SK-N-MC (cell line): ENCODE results near the gene SREBF1.

Experiments used
- DNase-seq: peaks from one replicate; pipeline ENCODE4 v3.0.0-alpha.2; 2011; ENCODE audit warnings: low read depth, low spot score
- H3K27ac ChIP-seq: fragments of 200-600 bp; sonication (generic); 2 replicates; pipeline ENCODE4 v1.5.1; 2016; ENCODE audit warnings: mixed run types
- H3K36me3 ChIP-seq: fragments of 200-600 bp; sonication (generic); 2 replicates; pipeline ENCODE4 v1.6.1; 2017; ENCODE audit warnings: antibody characterized with exemption, low read length, mixed read lengths; ENCODE audit not compliant: insufficient read depth
- H3K4me3 ChIP-seq: fragments of 200-600 bp; sonication (generic); 2 replicates; pipeline ENCODE4 v1.5.1; 2016
- H3K9ac ChIP-seq: fragments of 200-600 bp; sonication (generic); 2 replicates; pipeline ENCODE4 v1.8.0; 2017; ENCODE audit warnings: mixed run types, mixed read lengths; ENCODE audit not compliant: insufficient read length
- H3K9me3 ChIP-seq: fragments of 200-600 bp; sonication (generic); 2 replicates; pipeline ENCODE4 v1.6.1; 2017; ENCODE audit warnings: low read depth, mild to moderate bottlenecking, antibody characterized with exemption, low read length, moderate library complexity, mixed read lengths
- EZH2 ChIP-seq: fragments of 200-600 bp; sonication (generic); IDR thresholded peaks from one replicate; pipeline ENCODE4 v1.6.1; 2017; ENCODE audit warnings: antibody characterized with exemption
- FOXP2 ChIP-seq: optimal IDR thresholded peaks from 2 replicates; pipeline ENCODE3; 2011; ENCODE audit warnings: mild to moderate bottlenecking, moderate library complexity; ENCODE audit not compliant: insufficient read depth; ENCODE audit errors: extremely low read length, control extremely low read depth
- POLR2AphosphoS5 ChIP-seq: IDR thresholded peaks from 2 replicates; pipeline ENCODE4 v1.6.1; 2012; ENCODE audit warnings: mild to moderate bottlenecking, low read depth, low read length, borderline replicate concordance

SREBF1 gene

DNA sequence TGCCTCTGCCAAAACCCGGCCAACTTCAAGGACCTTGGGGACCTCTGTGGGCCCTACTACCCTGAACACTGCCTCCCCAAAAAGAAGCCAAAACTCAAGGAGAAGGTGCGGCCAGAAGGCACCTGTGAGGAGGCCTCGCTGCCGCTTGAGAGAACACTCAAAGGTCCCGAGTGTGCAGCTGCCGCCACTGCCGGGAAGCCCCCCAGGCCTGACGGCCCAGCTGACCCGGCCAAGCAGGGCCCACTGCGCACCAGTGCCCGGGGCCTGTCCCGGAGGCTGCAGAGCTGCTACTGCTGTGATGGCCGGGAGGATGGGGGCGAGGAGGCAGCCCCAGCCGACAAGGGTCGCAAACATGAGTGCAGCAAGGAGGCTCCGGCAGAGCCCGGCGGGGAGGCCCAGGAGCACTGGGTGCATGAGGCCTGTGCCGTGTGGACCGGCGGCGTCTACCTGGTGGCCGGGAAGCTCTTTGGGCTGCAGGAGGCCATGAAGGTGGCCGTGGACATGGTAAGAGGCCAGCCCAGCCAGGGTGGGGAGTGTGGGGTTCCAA, 38.7 kb downstream of the SREBF1 start:
- DNase-seq = no peak
- Histone ChIP-seq H3K4me3 (no peak overlapping the region), H3K36me3 (peaks cover 9% of the 10 kb centered on the region; the same call in 1 of the 2 replicates), H3K9me3 (no peaks in the 10 kb centered on the region), H3K9ac (no peak overlapping the region), H3K27ac (no peak overlapping the region)
- TF ChIP-seq FOXP2 (no peak), POLR2AphosphoS5 (no peak), EZH2 (no peak)

DNA sequence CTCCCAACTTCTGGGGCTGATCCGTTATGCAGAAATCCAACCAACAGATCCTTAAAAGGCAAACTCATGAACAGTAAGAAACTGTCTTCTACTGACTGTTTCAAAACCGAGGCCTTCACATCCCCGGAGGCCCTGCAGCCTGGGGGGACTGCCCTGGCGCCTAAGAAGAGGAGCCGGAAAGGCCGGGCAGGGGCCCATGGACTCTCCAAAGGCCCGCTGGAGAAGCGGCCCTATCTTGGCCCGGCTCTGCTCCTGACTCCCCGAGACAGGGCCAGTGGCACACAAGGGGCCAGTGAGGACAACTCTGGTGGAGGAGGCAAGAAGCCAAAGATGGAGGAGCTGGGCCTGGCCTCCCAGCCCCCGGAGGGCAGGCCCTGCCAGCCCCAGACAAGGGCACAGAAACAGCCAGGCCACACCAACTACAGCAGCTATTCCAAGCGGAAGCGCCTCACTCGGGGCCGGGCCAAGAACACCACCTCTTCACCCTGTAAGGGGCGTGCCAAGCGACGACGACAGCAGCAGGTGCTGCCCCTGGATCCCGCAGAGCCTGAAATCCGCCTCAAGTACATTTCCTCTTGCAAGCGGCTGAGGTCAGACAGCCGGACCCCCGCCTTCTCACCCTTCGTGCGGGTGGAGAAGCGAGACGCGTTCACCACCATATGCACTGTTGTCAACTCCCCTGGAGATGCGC, 39.5 kb downstream of the SREBF1 start:
- Histone ChIP-seq H3K27ac (no peak overlapping the region), H3K36me3 (peaks cover 9% of the 10 kb centered on the region; the same call in 1 of the 2 replicates), H3K9me3 (no peaks in the 10 kb centered on the region), H3K4me3 (no peak overlapping the region), H3K9ac (no peak overlapping the region)
- no peak for DNase-seq
- TF ChIP-seq POLR2AphosphoS5 (no peak), FOXP2 (no peak), EZH2 (no peak)

DNA sequence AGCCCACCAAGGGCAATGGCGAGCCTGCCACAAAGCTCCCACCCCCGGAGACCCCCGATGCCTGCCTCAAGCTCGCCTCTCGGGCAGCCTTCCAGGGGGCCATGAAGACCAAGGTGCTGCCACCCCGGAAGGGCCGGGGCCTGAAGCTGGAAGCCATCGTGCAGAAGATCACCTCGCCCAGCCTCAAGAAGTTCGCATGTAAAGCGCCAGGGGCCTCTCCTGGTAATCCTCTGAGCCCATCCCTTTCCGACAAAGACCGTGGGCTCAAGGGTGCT, 40.1 kb downstream of the SREBF1 start:
- no peak for TF ChIP-seq EZH2
- no peak for TF ChIP-seq FOXP2
- no peak for TF ChIP-seq POLR2AphosphoS5
- no peak for DNase-seq
- Histone ChIP-seq H3K36me3 (peaks cover 9% of the 10 kb centered on the region; the same call in 1 of the 2 replicates), H3K4me3 (no peak overlapping the region), H3K9me3 (no peaks in the 10 kb centered on the region), H3K27ac (no peak overlapping the region), H3K9ac (no peak overlapping the region)

DNA sequence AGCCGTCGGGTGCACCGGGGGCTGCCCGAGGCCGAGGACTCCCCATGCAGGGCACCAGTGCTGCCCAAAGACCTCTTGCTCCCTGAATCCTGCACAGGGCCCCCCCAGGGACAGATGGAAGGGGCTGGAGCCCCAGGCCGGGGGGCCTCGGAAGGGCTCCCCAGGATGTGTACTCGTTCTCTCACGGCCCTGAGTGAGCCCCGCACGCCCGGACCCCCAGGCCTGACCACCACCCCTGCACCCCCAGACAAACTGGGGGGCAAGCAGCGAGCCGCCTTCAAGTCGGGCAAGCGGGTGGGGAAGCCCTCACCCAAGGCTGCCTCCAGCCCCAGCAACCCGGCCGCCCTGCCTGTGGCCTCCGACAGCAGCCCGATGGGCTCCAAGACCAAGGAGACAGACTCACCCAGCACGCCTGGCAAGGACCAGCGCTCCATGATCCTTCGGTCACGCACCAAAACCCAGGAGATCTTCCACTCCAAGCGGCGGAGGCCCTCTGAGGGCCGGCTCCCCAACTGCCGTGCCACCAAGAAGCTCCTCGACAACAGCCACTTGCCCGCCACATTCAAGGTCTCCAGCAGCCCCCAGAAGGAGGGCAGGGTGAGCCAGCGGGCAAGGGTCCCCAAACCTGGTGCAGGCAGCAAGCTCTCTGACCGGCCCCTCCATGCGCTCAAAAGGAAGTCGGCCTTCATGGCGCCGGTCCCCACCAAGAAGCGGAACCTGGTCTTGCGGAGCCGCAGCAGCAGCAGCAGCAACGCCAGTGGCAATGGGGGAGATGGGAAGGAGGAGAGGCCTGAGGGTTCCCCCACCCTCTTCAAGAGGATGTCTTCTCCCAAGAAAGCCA, 40.6 kb downstream of the SREBF1 start:
- DNase-seq = no peak
- Histone ChIP-seq H3K9ac (no peak overlapping the region), H3K36me3 (peaks cover 9% of the 10 kb centered on the region; the same call in 1 of the 2 replicates), H3K4me3 (no peak overlapping the region), H3K27ac (no peak overlapping the region), H3K9me3 (no peaks in the 10 kb centered on the region)
- no peak for TF ChIP-seq EZH2
- TF ChIP-seq POLR2AphosphoS5 = no peak
- no peak for TF ChIP-seq FOXP2

DNA sequence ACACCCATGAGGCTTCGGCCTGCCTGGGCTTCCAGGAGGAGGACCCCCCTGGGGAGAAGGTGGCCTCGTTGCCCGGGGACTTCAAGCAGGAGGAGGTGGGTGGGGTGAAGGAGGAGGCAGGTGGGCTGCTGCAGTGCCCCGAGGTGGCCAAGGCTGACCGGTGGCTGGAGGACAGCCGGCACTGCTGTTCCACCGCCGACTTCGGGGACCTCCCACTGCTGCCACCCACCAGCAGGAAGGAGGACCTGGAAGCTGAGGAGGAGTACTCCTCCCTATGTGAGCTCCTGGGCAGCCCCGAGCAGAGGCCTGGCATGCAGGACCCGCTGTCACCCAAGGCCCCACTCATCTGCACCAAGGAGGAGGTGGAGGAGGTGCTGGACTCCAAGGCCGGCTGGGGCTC, 41.5 kb downstream of the SREBF1 start:
- Histone ChIP-seq H3K36me3 (peaks cover 9% of the 10 kb centered on the region; the same call in 1 of the 2 replicates), H3K4me3 (no peak overlapping the region), H3K9me3 (no peaks in the 10 kb centered on the region), H3K9ac (no peak overlapping the region), H3K27ac (no peak overlapping the region)
- no peak for TF ChIP-seq POLR2AphosphoS5
- no peak for TF ChIP-seq EZH2
- no peak for TF ChIP-seq FOXP2
- DNase-seq = no peak

DNA sequence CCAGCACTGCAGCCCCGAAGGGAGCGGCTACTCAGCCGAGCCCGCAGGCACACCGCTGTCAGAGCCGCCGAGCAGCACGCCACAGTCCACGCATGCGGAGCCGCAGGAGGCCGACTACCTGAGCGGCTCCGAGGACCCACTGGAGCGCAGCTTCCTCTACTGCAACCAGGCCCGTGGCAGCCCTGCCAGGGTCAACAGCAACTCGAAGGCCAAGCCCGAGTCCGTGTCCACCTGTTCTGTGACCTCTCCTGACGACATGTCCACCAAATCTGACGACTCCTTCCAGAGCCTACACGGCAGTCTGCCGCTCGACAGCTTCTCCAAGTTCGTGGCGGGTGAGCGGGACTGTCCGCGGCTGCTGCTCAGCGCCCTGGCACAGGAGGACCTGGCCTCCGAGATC, 42.4 kb downstream of the SREBF1 start:
- DNase-seq = no peak
- TF ChIP-seq POLR2AphosphoS5 = no peak
- TF ChIP-seq EZH2 = no peak
- no peak for TF ChIP-seq FOXP2
- no peaks in the 10 kb centered on the region for H3K9me3 ChIP-seq
- H3K9ac ChIP-seq = no peak overlapping the region
- H3K36me3 ChIP-seq = peaks cover 9% of the 10 kb centered on the region; the same call in 1 of the 2 replicates
- no peak overlapping the region for H3K4me3 ChIP-seq
- no peak overlapping the region for H3K27ac ChIP-seq

DNA sequence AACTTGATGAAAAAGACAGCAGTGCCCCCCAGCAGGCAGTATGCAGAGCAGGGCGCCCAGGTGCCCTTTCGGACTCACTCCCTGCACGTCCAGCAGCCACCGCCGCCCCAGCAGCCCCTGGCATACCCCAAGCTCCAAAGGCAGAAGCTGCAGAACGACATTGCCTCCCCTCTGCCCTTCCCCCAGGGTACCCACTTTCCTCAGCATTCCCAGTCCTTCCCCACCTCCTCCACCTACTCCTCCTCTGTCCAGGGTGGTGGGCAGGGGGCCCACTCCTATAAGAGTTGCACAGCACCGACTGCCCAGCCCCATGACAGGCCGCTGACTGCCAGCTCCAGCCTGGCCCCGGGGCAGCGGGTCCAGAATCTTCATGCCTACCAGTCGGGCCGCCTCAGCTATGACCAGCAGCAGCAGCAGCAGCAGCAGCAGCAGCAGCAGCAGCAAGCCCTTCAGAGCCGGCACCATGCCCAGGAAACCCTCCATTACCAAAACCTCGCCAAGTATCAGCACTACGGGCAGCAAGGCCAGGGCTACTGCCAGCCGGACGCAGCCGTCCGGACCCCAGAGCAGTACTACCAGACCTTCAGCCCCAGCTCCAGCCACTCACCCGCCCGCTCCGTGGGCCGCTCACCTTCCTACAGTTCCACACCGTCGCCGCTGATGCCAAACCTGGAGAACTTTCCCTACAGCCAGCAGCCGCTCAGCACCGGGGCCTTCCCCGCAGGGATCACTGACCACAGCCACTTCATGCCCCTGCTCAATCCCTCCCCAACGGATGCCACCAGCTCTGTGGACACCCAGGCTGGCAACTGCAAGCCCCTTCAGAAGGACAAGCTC, 43.2 kb downstream of the SREBF1 start:
- no peak overlapping the region for H3K9ac ChIP-seq
- TF ChIP-seq POLR2AphosphoS5 (no peak), EZH2 (no peak), FOXP2 (no peak)
- no peak for DNase-seq
- no peaks in the 10 kb centered on the region for H3K9me3 ChIP-seq
- H3K4me3 ChIP-seq = no peak overlapping the region
- peaks cover 9% of the 10 kb centered on the region; the same call in 1 of the 2 replicates for H3K36me3 ChIP-seq
- H3K27ac ChIP-seq = no peak overlapping the region
